NCI-H345 treated with DMSO at 0.1 percent for 48 hours (cell line): ENCODE measurements around the gene ATP9B.

Experiments
- DNase-seq: peaks from one replicate; lab custom pipeline; 2025; ENCODE audit not compliant: unreplicated experiment; lab: John Stamatoyannopoulos, UW

The ATP9B gene

GRCh38 chr18:79378536-79379250 lies 309.5 kb downstream of the ATP9B start:
- no peak for DNase-seq

- no peak for DNase-seq
These were observed 310.2 kb downstream of the ATP9B start for GRCh38 chr18:79379251-79379905.

- DNase-seq: no peak
These were observed 311.0 kb downstream of the ATP9B start for GRCh38 chr18:79379931-79380815.

DNA sequence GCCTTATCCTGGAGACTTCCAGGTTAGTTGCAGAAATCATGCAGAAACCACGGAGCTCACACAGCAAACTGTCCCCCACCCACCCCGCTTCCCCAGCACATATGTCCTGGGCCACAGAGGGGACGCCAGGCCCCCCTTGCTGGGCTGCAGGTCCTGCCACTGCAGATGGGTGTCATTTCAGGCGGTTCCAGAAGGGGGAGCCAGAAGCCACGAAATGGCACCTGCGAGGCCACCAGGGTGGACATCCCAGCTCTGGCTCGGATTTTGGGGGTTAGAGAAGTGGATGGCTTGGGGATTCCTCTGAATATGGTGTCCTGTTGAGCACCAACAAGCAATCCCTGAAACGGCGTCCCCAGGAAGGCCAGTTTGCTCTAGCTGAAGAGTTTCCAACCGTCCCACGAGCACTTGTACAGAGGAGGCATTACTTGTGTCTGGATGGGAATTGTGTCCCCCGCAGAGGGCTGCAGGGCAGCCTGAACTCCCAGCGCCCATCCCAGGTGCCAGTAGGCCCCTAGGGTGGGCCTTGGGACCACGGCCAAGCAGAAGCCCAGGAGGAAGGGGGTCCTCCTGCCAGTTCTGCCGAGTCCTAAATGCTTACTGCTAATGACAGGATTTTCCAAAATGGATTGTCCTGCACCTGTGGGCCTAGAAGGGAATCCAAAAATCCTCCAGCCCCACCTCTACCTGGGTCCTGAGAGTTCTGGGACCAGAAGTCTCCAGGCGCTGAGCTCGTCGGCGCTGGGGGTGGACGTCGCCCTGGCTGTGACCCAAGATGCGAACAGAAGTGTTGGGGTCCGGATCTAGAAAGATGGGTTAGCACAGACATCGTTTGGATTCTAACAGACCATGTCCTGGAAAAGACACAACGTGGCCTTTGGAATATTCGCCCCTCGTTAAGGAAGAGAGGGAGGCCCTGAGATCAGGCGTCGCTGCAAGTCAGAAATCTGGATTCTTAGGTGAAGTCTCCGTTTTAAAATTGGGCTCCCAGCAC lies 311.9 kb downstream of the ATP9B start:
- DNase-seq: no peak

DNA sequence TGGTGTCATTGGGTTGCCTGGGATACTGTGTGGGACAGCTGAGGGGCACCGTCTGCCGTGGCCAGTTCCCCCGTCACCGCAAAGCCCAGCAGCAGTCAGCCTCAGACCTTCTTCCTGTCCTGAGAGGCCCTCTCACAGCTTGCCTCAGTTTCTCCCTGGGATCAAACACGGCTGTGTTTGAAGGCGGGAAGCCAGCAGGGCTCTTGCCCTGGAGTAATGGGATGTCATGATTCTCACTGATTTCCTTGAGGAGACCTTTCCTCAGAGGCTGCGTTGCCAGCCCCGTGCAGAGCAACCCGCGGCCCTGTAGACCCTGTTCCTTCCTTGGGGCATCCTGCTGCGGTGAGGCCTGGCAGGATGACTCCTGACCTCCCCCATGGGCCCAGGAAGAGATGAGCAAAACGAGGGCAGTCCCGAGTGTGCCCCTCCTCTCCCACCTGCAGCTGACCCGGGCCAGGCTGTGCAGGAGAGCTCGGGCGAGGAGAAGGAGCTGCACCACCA lies 312.7 kb downstream of the ATP9B start:
- DNase-seq: no peak

DNA sequence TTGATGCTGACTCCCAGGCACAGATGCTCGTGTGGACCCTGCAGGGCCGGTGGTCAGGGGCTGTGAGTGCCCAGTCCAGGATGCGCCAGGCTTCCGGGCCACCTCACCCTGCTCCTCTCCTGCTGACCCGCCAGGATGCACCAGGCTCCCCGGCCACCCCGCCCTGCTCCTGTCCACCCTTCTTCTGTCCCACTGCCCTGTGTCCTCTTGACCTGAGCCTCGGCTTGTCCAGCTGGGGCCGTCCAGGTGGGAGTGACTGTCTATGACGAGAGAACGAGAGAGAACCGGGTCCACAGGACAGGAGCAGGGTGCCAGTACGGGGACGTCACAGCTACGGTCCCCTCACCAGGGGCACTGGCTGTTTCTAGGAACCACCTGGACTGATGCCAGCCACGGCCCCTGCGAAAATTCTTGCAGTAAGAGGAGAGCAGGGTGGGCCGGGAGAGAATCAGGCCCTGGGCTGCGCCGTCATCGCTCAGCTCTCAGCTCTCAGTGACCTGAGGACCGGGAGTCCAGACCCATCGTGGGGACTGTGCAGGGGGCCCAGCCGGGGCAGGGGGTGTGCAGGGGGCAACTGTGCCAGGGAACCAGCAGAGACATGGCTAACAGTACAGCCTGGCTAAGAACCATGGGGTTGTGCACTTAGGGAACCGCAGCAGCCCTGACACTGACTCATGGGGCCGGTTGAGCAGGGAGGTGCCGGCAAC lies 313.6 kb downstream of the ATP9B start:
- no peak for DNase-seq

DNA sequence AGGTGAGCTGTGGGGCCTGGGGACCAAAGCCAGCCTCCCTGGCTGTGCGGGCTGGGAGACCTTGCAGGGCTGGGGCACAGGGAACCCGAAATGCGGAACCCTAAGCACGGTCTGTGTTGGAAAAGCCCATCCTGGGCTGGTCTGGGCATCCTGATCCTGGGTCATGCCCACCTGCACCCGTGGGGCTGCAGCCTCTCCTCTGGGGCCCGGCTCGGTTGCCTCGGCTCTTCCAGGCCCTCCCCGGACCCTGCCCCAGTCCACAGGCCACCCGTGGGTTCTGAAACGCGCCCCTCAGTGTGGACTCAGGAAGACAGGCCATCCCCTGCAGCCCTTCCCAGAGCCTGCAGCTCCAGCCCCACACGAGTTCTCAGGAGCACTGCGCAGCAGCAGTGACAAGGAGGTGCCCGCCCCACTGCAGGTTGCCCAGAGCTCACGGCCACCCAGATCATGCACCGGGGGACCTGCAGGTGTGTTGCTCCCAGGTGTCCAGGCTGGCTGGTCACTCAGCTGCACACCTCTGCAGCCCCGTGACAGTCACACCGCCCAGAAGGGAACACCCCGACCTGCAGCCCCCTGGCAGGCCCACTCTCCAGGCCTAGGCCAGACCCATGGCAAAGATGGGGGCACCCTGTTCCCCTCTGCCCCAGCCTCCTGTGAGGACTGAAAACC lies 314.3 kb downstream of the ATP9B start:
- DNase-seq: no peak

DNA sequence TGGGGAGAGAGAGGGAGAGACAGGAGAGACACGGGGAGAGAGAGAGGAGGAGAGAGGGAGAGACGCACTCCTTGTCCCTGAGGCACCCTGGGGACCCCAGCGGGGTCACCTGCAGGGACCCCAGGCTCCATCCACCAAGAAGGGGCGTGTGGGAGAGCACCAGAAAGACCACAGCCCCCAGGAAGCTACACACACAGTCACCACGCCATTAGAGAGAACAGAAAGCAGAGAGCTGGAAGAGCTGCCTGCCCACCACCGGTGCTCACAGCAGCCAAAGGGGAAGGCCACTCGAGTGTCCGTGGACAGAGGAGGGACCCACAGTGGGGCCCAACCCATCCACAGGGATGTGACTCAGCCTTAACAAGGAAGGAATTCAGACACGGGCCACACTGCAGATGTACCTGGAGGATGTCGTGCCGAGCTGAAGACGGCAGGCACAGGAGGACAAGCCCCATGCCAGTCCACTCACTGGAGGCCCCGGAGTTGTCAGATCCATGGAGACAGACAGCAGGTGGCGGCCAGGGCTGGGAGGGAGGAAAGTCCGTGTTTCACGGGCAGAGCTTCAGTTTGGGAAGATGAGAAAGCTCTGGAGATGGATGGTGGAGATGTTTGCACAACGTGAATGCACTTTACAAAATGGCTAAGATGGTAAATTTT lies 315.1 kb downstream of the ATP9B start:
- no peak for DNase-seq

GRCh38 chr18:79384834-79385233 lies 315.6 kb downstream of the ATP9B start:
- DNase-seq: no peak

DNA sequence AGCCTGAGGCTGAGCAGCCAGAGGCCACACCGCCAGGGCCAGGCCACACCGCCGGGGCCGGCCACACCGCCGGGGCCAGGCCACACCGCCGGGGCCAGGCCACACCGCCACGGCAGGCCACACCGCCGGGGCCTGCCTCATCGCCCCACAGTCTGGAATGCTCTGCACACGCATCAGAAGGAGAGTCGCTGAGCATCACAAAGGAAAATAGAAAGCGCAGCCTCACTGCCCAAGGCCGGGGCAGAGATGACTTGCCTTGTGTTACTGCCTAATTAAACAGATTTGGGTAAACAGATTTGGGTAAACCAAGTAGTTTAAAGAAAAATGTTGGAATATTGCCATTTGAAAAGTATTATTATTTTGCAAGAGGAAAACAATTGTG lies 316.1 kb downstream of the ATP9B start:
- no peak for DNase-seq

GRCh38 chr18:79385708-79386341 lies 316.6 kb downstream of the ATP9B start:
- DNase-seq: no peak

- no peak for DNase-seq
These were observed 317.4 kb downstream of the ATP9B start for GRCh38 chr18:79386547-79386946.

GRCh38 chr18:79387214-79387613 lies 318.0 kb downstream of the ATP9B start:
- no peak for DNase-seq

GRCh38 chr18:79387615-79388014 lies 318.4 kb downstream of the ATP9B start:
- no peak for DNase-seq

DNA sequence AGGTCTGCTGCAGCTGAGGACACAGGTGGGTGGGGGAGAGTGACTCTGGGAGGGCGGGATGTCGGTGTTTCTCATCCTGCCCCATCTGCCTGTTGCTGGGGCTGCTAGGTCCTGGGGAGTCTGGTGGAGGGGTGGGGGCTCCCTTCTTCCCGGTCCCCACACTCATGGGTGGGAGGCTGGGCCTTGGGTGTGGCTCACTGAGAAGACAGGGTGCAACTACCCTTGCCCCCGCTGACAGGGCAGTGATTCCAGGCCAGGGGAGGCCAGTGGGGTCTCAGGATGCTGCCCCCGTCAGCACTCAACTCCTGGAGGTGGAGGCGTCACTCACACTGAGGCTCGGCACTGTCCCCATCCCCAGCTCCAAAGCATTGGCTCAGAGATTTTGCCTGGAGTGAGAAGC lies 318.8 kb downstream of the ATP9B start:
- DNase-seq: no peak

GRCh38 chr18:79389689-79390088 lies 320.5 kb downstream of the ATP9B start:
- no peak for DNase-seq

GRCh38 chr18:79392226-79392625 lies 323.0 kb downstream of the ATP9B start:
- no peak for DNase-seq

- DNase-seq: no peak
These were observed 324.0 kb downstream of the ATP9B start for GRCh38 chr18:79393181-79393634.
